22Rv1 (cell line): ENCODE results near the gene TMEM186.

Experiments
- ZFX ChIP-seq: fragments of 450-650 bp; IDR thresholded peaks from 2 replicates; pipeline ENCODE4 v1.6.1; 2017; ENCODE audit warnings: antibody characterized with exemption, borderline replicate concordance
- TF ChIP-seq, protein P1 (sequence below): fragments of 450-650 bp; IDR thresholded peaks from 2 replicates; pipeline ENCODE4 v1.5.1; 2017; ENCODE audit warnings: mild to moderate bottlenecking

- TF ChIP-seq, protein P1, sequence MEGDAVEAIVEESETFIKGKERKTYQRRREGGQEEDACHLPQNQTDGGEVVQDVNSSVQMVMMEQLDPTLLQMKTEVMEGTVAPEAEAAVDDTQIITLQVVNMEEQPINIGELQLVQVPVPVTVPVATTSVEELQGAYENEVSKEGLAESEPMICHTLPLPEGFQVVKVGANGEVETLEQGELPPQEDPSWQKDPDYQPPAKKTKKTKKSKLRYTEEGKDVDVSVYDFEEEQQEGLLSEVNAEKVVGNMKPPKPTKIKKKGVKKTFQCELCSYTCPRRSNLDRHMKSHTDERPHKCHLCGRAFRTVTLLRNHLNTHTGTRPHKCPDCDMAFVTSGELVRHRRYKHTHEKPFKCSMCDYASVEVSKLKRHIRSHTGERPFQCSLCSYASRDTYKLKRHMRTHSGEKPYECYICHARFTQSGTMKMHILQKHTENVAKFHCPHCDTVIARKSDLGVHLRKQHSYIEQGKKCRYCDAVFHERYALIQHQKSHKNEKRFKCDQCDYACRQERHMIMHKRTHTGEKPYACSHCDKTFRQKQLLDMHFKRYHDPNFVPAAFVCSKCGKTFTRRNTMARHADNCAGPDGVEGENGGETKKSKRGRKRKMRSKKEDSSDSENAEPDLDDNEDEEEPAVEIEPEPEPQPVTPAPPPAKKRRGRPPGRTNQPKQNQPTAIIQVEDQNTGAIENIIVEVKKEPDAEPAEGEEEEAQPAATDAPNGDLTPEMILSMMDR = no peak
- no peak for TF ChIP-seq ZFX
Measured at GRCh38 chr16:8845699-8846298, 48.4 kb upstream of the TMEM186 start.
